Neutrophil (primary cell): Measurements from ENCODE around the gene PCNX3.
"Not testable (repeated sequence)": the region's sequence is repeated elsewhere in the genome, so short reads cannot be mapped to it uniquely, and the experiment has no call there.

Experiments
- H3K27ac ChIP-seq: fragments of 200-600 bp; sonication (generic); 2 replicates; pipeline ENCODE4 v1.5.1; 2016; ENCODE audit warnings: mild to moderate bottlenecking, moderate library complexity
- H3K27me3 ChIP-seq: fragments of 200-600 bp; sonication (generic); 2 replicates; pipeline ENCODE4 v1.6.0; 2016; ENCODE audit warnings: mild to moderate bottlenecking
- H3K36me3 ChIP-seq: fragments of 200-600 bp; sonication (generic); 2 replicates; pipeline ENCODE4 v1.5.1; 2017
- H3K4me1 ChIP-seq, 2 experiments: fragments of 200-600 bp in 1 of 2; sonication (generic) in 1 of 2; 1 replicate in 1 of 2; 2 replicates in 1 of 2; pipeline versions ENCODE4 v1.5.1 to v1.6.1; 2013 to 2016; ENCODE audit warnings: low read depth in 1 of 2, low read length in 1 of 2, mild to moderate bottlenecking in 1 of 2, moderate library complexity in 1 of 2; ENCODE audit not compliant: control insufficient read depth in 1 of 2, insufficient read depth in 1 of 2
- H3K4me3 ChIP-seq, 2 experiments: fragments of 200-600 bp in 1 of 2; sonication (generic) in 1 of 2; 1 replicate in 1 of 2; 2 replicates in 1 of 2; pipeline ENCODE4 v1.5.1; 2013 to 2016; ENCODE audit warnings: low read depth in 1 of 2, low read length in 1 of 2, mild to moderate bottlenecking in 1 of 2, moderate library complexity in 1 of 2
- H3K9me3 ChIP-seq: fragments of 200-600 bp; sonication (generic); 2 replicates; pipeline ENCODE4 v1.5.1; 2016
- TF ChIP-seq, protein P1 (sequence below): fragments of 200-600 bp; sonication (generic); IDR thresholded peaks from 2 replicates; pipeline ENCODE4 v1.5.1; 2016; ENCODE audit warnings: antibody characterized with exemption

PCNX3 gene

GRCh38 chr11:65672180-65672860 is 56.7 kb downstream of the PCNX3 start:
- H3K4me3 ChIP-seq: no peak overlapping the region
- H3K27ac ChIP-seq: no peak overlapping the region
- TF ChIP-seq, protein P1, sequence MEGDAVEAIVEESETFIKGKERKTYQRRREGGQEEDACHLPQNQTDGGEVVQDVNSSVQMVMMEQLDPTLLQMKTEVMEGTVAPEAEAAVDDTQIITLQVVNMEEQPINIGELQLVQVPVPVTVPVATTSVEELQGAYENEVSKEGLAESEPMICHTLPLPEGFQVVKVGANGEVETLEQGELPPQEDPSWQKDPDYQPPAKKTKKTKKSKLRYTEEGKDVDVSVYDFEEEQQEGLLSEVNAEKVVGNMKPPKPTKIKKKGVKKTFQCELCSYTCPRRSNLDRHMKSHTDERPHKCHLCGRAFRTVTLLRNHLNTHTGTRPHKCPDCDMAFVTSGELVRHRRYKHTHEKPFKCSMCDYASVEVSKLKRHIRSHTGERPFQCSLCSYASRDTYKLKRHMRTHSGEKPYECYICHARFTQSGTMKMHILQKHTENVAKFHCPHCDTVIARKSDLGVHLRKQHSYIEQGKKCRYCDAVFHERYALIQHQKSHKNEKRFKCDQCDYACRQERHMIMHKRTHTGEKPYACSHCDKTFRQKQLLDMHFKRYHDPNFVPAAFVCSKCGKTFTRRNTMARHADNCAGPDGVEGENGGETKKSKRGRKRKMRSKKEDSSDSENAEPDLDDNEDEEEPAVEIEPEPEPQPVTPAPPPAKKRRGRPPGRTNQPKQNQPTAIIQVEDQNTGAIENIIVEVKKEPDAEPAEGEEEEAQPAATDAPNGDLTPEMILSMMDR: no peak
- no peaks in the 10 kb centered on the region for H3K27me3 ChIP-seq
- H3K4me1 ChIP-seq: no peaks in the 10 kb centered on the region
- H3K9me3 ChIP-seq: no peaks in the 10 kb centered on the region
- no peaks in the 10 kb centered on the region for H3K36me3 ChIP-seq

- no peaks in the 10 kb centered on the region for H3K4me1 ChIP-seq
- H3K9me3 ChIP-seq: no peaks in the 10 kb centered on the region
- TF ChIP-seq, protein P1: no peak
- H3K4me3 ChIP-seq: no peak overlapping the region
- no peak overlapping the region for H3K27ac ChIP-seq
- no peaks in the 10 kb centered on the region for H3K36me3 ChIP-seq
- H3K27me3 ChIP-seq: no peaks in the 10 kb centered on the region
Measured at GRCh38 chr11:65672982-65673381, 57.4 kb downstream of the PCNX3 start.

- Histone ChIP-seq H3K27ac (no peak overlapping the region), H3K4me1 (no peaks in the 10 kb centered on the region), H3K27me3 (no peaks in the 10 kb centered on the region), H3K9me3 (no peaks in the 10 kb centered on the region), H3K4me3 (no peak overlapping the region), H3K36me3 (no peaks in the 10 kb centered on the region)
- TF ChIP-seq, protein P1: no peak
Measured at GRCh38 chr11:65680192-65680743, 64.7 kb downstream of the PCNX3 start.

- not testable (repeated sequence) for H3K27me3 ChIP-seq, H3K36me3 ChIP-seq, H3K4me3 ChIP-seq, H3K4me1 ChIP-seq, H3K9me3 ChIP-seq, H3K27ac ChIP-seq
Measured at GRCh38 chr11:65683480-65683879, 67.9 kb downstream of the PCNX3 start.

DNA sequence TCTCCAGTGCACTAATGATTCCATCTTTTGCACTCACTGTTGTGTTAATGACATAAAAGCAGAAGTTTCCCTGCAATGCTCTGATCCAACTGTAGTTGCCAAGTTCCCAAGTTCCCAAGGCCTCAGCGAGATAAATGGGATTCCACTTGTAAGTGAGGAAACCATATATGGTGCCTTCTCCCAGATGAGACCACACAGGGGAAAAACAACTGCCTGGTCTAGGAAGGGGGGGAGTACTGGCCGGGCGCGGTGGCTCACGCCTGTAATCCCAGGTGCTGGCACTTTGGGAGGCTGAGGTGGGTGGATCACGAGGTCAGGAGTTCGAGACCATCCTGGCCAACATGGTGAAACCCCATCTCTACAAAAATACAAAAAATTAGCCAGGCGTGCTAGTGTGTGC is 70.4 kb downstream of the PCNX3 start:
- H3K27ac ChIP-seq: no peak overlapping the region

More for the DNA sequence above, 70.4 kb downstream of the PCNX3 start:
- no peak overlapping the region for H3K4me3 ChIP-seq
- TF ChIP-seq, protein P1: no peak
- no peaks in the 10 kb centered on the region for H3K27me3 ChIP-seq
- H3K9me3 ChIP-seq: no peaks in the 10 kb centered on the region
- H3K36me3 ChIP-seq: no peaks in the 10 kb centered on the region
- H3K4me1 ChIP-seq: no peaks in the 10 kb centered on the region
